Activated B cell treated with CpG ODN at 0.5 μM for 24 hours (primary cell): ENCODE data around the gene LLCFC1. TPM values are rescaled to one million over a fixed set of nuclear protein-coding genes. Genes with fewer than 3 reads are reported as not detected.

ENCODE experiments used
- ATAC-seq: fragments of 200-7000 bp; cut with Tn5 transposase; one replicate; pipeline ENCODE4 v1.10.0; 2021; ENCODE audit warnings: low read depth, mild to moderate bottlenecking, moderate library complexity
- CTCF ChIA-PET: fragments of 350-600 bp; sonication (Branson Sonifier 250); formaldehyde crosslinking; loops from one replicate; lab custom pipeline; 2021; ENCODE audit warnings: antibody characterized with exemption; lab: Charles Lee
- POLR2A ChIA-PET: fragments of 350-600 bp; sonication (Branson Sonifier 250); formaldehyde crosslinking; loops from one replicate; lab custom pipeline; 2021; ENCODE audit warnings: antibody characterized with exemption; lab: Charles Lee
- DNase-seq: peaks from one replicate; pipeline ENCODE4 v3.0.0; 2022
- H3K27ac Mint-ChIP-seq: one replicate; pipeline ENCODE4 v1.8.0; 2020; ENCODE audit warnings: mixed read lengths
- H3K27me3 Mint-ChIP-seq: one replicate; pipeline ENCODE4 v1.8.0; 2021; ENCODE audit warnings: mixed read lengths
- H3K36me3 Mint-ChIP-seq: one replicate; pipeline ENCODE4 v1.8.0; 2021; ENCODE audit warnings: low read depth, mixed read lengths
- H3K4me1 Mint-ChIP-seq: one replicate; pipeline ENCODE4 v1.8.0; 2021; ENCODE audit warnings: mixed read lengths
- H3K4me3 Mint-ChIP-seq: one replicate; pipeline ENCODE4 v1.8.0; 2020; ENCODE audit warnings: mild to moderate bottlenecking, mixed read lengths
- H3K9me3 Mint-ChIP-seq: one replicate; pipeline ENCODE4 v1.8.0; 2020; ENCODE audit warnings: mixed read lengths
- intact Hi-C: fragments of 100-400 bp; cut with micrococcal nuclease; formaldehyde crosslinking; loops from one replicate; pipeline ENCODE4 v1.15.1; 2024
- total RNA-seq: library from RNA; stranded (reverse); gene quantifications from 2 replicates; pipeline ENCODE4 v1.2.3, GENCODE V29; 2022
- TF ChIP-seq, protein P1 (sequence below): fragments of 200-600 bp; IDR thresholded peaks from one replicate; pipeline ENCODE4 v1.8.0; 2022; ENCODE audit warnings: antibody characterized with exemption, mild to moderate bottlenecking

The LLCFC1 gene
- total RNA-seq, 1 donor from 2014 or later, result not detected

DNA sequence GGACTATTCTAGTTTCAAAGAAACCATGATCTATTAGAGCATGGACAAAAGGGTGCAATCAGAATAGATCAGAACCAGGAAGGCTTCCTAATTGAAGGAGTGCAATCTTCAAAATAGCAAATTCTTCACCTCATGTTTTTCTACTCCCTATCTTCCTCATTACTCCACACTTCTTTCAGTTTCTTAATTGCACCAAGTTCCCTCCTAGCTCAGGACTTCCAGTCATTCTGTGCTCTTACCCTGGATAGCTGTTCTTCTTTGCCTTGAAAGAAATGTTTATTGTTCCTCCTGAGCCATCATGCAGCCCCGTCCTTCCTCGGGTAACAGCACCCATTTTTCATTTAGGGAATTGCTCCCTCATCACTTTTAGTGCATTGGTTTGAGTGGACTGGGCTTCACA is 28.8 kb upstream of the LLCFC1 start:
- H3K36me3 Mint-ChIP-seq, result no peaks in the 10 kb centered on the region

GRCh38 chr7:142913051-142913450 is 26.2 kb upstream of the LLCFC1 start:
- Mint-ChIP-seq H3K4me1 (no peaks in the 10 kb centered on the region), H3K27me3 (peaks cover 24% of the 10 kb centered on the region), H3K9me3 (no peaks in the 10 kb centered on the region), H3K36me3 (no peaks in the 10 kb centered on the region), H3K4me3 (no peak overlapping the region), H3K27ac (no peak overlapping the region)
- intact Hi-C loops, result no loop called here
- POLR2A ChIA-PET, result no interaction called here
- CTCF ChIA-PET, result no interaction called here
- no peak for DNase-seq
- TF ChIP-seq, protein P1, sequence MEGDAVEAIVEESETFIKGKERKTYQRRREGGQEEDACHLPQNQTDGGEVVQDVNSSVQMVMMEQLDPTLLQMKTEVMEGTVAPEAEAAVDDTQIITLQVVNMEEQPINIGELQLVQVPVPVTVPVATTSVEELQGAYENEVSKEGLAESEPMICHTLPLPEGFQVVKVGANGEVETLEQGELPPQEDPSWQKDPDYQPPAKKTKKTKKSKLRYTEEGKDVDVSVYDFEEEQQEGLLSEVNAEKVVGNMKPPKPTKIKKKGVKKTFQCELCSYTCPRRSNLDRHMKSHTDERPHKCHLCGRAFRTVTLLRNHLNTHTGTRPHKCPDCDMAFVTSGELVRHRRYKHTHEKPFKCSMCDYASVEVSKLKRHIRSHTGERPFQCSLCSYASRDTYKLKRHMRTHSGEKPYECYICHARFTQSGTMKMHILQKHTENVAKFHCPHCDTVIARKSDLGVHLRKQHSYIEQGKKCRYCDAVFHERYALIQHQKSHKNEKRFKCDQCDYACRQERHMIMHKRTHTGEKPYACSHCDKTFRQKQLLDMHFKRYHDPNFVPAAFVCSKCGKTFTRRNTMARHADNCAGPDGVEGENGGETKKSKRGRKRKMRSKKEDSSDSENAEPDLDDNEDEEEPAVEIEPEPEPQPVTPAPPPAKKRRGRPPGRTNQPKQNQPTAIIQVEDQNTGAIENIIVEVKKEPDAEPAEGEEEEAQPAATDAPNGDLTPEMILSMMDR, result no peak
- no peak for ATAC-seq

More for the DNA sequence above, 28.8 kb upstream of the LLCFC1 start:
- no peaks in the 10 kb centered on the region for H3K4me1 Mint-ChIP-seq
- H3K27ac Mint-ChIP-seq, result no peak overlapping the region
- DNase-seq, result no peak
- POLR2A ChIA-PET, result no interaction called here
- peaks cover 28% of the 10 kb centered on the region for H3K27me3 Mint-ChIP-seq
- no peaks in the 10 kb centered on the region for H3K9me3 Mint-ChIP-seq
- intact Hi-C loops, result no loop called here
- ATAC-seq, result no peak
- TF ChIP-seq, protein P1, result no peak
- CTCF ChIA-PET, result interaction anchor here (0.7 to 2.4 kb wide), 7 partner anchors 9 to 304 kb away, joined by 3 to 9 read pairs (median 5); no protein-coding TSS in a partner anchor
- H3K4me3 Mint-ChIP-seq, result no peak overlapping the region

DNA sequence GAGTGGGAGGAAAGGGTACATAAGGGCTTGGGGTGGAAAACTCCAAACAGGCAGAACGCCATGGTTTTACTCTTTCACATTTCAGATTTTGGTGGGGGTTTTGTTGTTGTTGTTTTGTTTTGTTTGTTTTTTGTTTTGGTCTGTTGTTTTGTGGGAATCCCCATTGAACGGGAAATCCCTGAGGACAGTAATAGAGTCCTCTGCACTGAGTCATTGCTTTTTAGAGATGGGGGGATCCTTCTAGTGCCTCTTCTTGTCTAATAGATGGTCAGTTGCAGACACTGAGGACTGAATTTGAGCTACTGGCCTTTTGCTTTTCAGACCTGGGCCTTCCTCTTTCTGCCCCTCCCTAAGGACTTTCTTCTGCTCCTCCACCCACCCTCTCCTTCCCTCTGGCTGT is 25.7 kb upstream of the LLCFC1 start:
- Mint-ChIP-seq H3K36me3 (no peaks in the 10 kb centered on the region), H3K27me3 (peaks cover 24% of the 10 kb centered on the region), H3K4me3 (no peak overlapping the region), H3K9me3 (no peaks in the 10 kb centered on the region), H3K27ac (no peak overlapping the region), H3K4me1 (no peaks in the 10 kb centered on the region)
- intact Hi-C loops, result no loop called here
- ATAC-seq (no peak), DNase-seq (no peak)
- ChIA-PET CTCF (no interaction called here), POLR2A (no interaction called here)
- TF ChIP-seq, protein P1, result no peak

DNA sequence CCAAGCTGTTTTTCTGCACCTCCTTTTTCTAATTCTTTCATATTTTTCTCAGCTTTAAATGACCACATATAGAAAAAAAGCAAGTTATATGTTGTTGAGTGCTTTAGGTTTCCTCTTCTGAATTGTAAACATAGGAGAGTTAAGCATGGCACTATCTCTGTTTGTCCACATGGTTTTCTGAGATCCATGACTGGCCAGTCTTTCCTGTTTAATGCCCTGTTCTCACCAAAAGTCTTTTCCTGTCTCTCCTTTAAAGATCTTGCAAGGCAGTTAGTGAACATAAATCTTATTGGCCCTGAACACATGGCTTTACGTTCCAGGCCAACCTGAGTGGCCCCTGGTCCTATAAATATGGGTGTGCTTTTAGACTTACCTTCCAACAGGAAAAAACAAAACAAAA is 25.2 kb upstream of the LLCFC1 start:
- TF ChIP-seq, protein P1, result no peak
- CTCF ChIA-PET, result no interaction called here

DNA sequence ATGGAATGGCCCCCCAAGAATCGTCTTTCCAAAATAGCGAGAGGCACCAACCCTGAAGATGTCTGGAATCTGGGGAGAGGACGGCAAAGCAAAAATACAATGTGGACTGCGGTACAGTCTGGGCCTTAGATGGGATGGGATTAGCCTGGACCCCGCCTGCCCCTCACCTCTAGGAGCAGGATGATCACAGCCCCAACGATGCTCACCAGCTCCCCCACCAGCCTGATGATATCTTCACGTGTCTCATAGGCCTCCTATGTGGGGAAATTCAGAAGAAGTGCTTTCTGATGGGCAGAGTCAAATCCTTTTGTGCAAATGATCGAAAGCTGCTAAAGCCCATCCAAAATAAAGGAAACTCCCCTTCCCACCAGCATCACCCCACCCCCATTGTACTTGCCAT is 24.0 kb upstream of the LLCFC1 start:
- H3K9me3 Mint-ChIP-seq, result no peaks in the 10 kb centered on the region
- DNase-seq (no peak), ATAC-seq (no peak)
- TF ChIP-seq, protein P1, result no peak
- H3K4me3 Mint-ChIP-seq, result no peak overlapping the region
- no peaks in the 10 kb centered on the region for H3K4me1 Mint-ChIP-seq
- ChIA-PET CTCF (no interaction called here), POLR2A (no interaction called here)
- peaks cover 17% of the 10 kb centered on the region for H3K27me3 Mint-ChIP-seq
- H3K27ac Mint-ChIP-seq, result no peak overlapping the region
- H3K36me3 Mint-ChIP-seq, result no peaks in the 10 kb centered on the region
- intact Hi-C loops, result no loop called here

More for the DNA sequence above, 25.2 kb upstream of the LLCFC1 start:
- Mint-ChIP-seq H3K27ac (no peak overlapping the region), H3K27me3 (peaks cover 24% of the 10 kb centered on the region), H3K9me3 (no peaks in the 10 kb centered on the region), H3K4me1 (no peaks in the 10 kb centered on the region), H3K4me3 (no peak overlapping the region), H3K36me3 (no peaks in the 10 kb centered on the region)
- POLR2A ChIA-PET, result no interaction called here
- ATAC-seq (no peak), DNase-seq (no peak)
- intact Hi-C loops, result no loop called here
